ENCODE data around the gene JUND.

Gene JUND

GRCh38 chr19:18322759-18323460, 41.5 kb upstream of the JUND start, which contains the start of gene LSM4:
LSM4 (minus strand) TSS chr19:18323076; CDS start chr19:18323020, 56 bp downstream.
- DNase-seq (ENCODE audit: extremely low spot score), result peak; percentile 99
- TF ChIP-seq, protein P1, sequence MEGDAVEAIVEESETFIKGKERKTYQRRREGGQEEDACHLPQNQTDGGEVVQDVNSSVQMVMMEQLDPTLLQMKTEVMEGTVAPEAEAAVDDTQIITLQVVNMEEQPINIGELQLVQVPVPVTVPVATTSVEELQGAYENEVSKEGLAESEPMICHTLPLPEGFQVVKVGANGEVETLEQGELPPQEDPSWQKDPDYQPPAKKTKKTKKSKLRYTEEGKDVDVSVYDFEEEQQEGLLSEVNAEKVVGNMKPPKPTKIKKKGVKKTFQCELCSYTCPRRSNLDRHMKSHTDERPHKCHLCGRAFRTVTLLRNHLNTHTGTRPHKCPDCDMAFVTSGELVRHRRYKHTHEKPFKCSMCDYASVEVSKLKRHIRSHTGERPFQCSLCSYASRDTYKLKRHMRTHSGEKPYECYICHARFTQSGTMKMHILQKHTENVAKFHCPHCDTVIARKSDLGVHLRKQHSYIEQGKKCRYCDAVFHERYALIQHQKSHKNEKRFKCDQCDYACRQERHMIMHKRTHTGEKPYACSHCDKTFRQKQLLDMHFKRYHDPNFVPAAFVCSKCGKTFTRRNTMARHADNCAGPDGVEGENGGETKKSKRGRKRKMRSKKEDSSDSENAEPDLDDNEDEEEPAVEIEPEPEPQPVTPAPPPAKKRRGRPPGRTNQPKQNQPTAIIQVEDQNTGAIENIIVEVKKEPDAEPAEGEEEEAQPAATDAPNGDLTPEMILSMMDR (IDR thresholded peaks at IDR 0.05; ENCODE audit: control extremely low read depth, extremely low read depth, low read depth, missing control alignments), result peak; percentile 41
- POLR2A ChIA-PET, result interaction anchor here (0.8 to 8.0 kb wide), 3 partner anchors 19 to 47 kb away, joined by 3 to 154 read pairs (median 11); partner anchors contain the start of gene JUND
- CTCF ChIA-PET, result interaction anchor here (0.6 to 9.4 kb wide), 28 partner anchors 9 to 210 kb away, joined by 3 to 141 read pairs (median 5); partner anchors contain the start of gene JUND

- CTCF ChIA-PET, result interaction anchor here (0.6 to 9.4 kb wide), 33 partner anchors 9 to 209 kb away, joined by 3 to 141 read pairs (median 4); partner anchors contain the start of genes JUND and LRRC25
- POLR2A ChIA-PET, result interaction anchor here (0.8 to 8.0 kb wide), 4 partner anchors 18 to 47 kb away, joined by 3 to 154 read pairs (median 8); partner anchors contain the start of gene JUND
- no peak for DNase-seq (ENCODE audit: extremely low spot score)
- TF ChIP-seq, protein P1 (IDR thresholded peaks at IDR 0.05; ENCODE audit: control extremely low read depth, extremely low read depth, low read depth, missing control alignments), result peak; percentile 60
Measured at GRCh38 chr19:18322318-18322758, 40.9 kb upstream of the JUND start.

DNA sequence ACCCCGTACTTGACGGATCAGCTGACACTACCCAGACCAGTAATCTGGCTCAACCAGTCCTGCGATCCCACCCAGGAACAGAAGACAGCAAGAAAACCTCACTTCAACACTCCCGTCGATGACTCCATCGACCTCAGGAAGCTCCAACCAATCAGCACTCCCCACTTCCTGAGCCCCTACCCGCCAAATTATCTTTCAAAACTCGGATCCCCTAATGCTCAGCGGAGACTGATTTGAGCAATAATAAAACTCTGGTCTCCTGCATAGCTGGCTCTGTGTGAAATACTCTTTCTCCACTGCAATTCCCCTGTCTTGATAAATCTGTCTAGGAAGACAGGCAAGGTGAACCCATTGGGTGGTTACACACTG, 40.3 kb upstream of the JUND start:
- ChIA-PET POLR2A (interaction anchor here (1.3 to 8.0 kb wide), 3 partner anchors 17 to 46 kb away, joined by 4 to 154 read pairs (median 11); partner anchors contain the start of gene JUND), CTCF (interaction anchor here (0.9 to 9.4 kb wide), 26 partner anchors 8 to 208 kb away, joined by 3 to 141 read pairs (median 5); partner anchors contain the start of genes JUND and LRRC25)
- no peak for DNase-seq (ENCODE audit: extremely low spot score)
- TF ChIP-seq, protein P1 (IDR thresholded peaks at IDR 0.05; ENCODE audit: control extremely low read depth, extremely low read depth, low read depth, missing control alignments), result no peak

DNA sequence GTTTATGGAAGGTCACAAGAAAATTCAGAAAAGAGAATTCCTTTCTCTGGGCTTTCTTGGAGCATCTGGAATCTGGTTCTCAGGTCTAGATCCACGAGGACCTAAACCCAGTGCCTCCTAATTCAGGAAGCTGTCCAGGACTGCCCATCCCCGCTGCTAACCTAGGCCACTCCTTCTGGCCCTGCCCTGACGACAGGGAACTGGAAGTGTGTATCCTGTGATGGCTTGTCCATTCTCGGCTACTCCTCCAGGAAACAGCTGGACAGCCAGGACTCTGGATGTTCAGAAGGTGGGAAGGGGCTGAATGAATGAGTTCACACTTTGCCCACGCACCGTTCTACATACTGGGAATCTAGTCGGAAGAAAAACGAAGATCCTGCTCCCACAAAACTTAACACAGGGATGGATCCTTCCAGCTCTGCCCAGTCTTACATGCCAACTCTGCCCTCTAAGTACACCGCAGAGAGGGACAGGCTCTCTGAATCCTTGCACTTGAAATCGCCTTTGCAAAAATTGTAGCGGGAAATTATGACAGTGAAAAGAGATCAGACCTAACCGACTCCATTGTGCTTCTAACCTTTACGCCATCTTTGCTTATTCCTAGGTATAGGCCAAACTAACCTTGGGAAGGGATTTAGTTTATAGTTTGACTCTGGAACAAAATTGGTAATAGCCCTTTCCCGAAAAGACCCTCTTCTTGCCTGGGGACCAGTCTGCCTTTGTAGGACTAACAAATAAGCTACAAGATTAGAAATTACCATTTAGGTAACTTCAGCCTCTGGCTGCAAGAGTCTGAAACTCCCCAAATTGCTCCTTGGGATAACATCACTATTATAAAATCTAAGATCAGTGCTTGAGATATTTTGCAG, 39.7 kb upstream of the JUND start:
- POLR2A ChIA-PET, result interaction anchor here (1.3 to 8.0 kb wide), 3 partner anchors 17 to 45 kb away, joined by 4 to 154 read pairs (median 11); partner anchors contain the start of gene JUND
- TF ChIP-seq, protein P1 (IDR thresholded peaks at IDR 0.05; ENCODE audit: control extremely low read depth, extremely low read depth, low read depth, missing control alignments), result no peak
- CTCF ChIA-PET, result interaction anchor here (1.0 to 9.4 kb wide), 17 partner anchors 7 to 117 kb away, joined by 3 to 141 read pairs (median 6); partner anchors contain the start of gene JUND
- DNase-seq (ENCODE audit: extremely low spot score), result no peak

- TF ChIP-seq, protein P1 (IDR thresholded peaks at IDR 0.05; ENCODE audit: control extremely low read depth, extremely low read depth, low read depth, missing control alignments), result no peak
- DNase-seq (ENCODE audit: extremely low spot score), result no peak
- POLR2A ChIA-PET, result interaction anchor here (0.6 to 8.0 kb wide), 2 partner anchors 27 to 40 kb away, joined by 3 to 154 read pairs; partner anchors contain the start of gene JUND
- CTCF ChIA-PET, result interaction anchor here (1.0 to 9.4 kb wide), 3 partner anchors 8 to 115 kb away, joined by 3 to 141 read pairs (median 86); partner anchors contain the start of gene JUND
Measured at GRCh38 chr19:18319591-18320135, 38.2 kb upstream of the JUND start.
